ENCODE results near the gene COMMD10. TPM values are rescaled to one million over a fixed set of nuclear protein-coding genes. Genes with fewer than 3 reads are reported as not detected.

COMMD10 gene
- total and polyA plus RNA-seq, 2 experiments from 2014 or later: 37.7 to 52.2 TPM

DNA sequence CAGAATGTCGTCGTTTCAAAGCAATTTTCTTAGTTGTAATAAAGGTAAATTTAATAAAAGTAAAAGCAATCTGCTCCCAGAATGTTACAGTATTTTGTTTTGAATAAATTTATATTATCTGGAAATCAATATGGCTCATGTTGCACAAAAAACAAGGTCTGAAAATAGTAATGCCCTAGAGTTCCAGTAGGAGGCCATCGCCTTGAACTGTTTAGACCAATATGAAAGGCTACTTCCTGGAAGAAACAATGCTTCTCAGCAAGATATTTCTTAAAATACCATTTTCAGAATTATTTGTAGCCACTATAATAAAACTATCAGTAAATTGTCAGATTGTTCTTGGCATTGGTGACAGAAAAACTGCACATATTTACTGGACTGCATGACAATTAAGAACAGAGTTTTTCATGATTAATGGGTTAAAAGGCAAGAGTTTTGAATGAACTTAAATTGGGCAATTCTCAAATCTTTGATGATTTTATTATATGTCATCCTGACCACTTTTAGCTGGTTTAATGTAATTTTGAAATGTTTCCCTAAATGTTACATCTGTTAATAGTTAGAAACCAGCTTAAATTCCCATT lies 153.2 kb downstream of the COMMD10 start:
- no peak overlapping the region for H2AFZ ChIP-seq
- no peaks in the 10 kb centered on the region for H3K4me1 ChIP-seq (ENCODE audit: insufficient read depth)
- H3K4me3 ChIP-seq: no peak overlapping the region
- no peaks in the 10 kb centered on the region for H3K27me3 ChIP-seq
- TF ChIP-seq, protein P1, sequence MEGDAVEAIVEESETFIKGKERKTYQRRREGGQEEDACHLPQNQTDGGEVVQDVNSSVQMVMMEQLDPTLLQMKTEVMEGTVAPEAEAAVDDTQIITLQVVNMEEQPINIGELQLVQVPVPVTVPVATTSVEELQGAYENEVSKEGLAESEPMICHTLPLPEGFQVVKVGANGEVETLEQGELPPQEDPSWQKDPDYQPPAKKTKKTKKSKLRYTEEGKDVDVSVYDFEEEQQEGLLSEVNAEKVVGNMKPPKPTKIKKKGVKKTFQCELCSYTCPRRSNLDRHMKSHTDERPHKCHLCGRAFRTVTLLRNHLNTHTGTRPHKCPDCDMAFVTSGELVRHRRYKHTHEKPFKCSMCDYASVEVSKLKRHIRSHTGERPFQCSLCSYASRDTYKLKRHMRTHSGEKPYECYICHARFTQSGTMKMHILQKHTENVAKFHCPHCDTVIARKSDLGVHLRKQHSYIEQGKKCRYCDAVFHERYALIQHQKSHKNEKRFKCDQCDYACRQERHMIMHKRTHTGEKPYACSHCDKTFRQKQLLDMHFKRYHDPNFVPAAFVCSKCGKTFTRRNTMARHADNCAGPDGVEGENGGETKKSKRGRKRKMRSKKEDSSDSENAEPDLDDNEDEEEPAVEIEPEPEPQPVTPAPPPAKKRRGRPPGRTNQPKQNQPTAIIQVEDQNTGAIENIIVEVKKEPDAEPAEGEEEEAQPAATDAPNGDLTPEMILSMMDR (IDR thresholded peaks at IDR 0.05; ENCODE audit: poor library complexity): peak; percentile 21
- TF ChIP-seq EZH2phosphoT487 (IDR thresholded peaks at IDR 0.05; ENCODE audit: low read depth, severe bottlenecking, unreplicated experiment): no peak
- H3K36me3 ChIP-seq (replicated peaks; ENCODE audit: insufficient read depth, low read depth): no peaks in the 10 kb centered on the region
- no peaks in the 10 kb centered on the region for H3K9me3 ChIP-seq (ENCODE audit: low read depth)
- no peak for DNase-seq (ENCODE audit: low spot score)
- WGBS (ENCODE audit: low lambda C conversion rate, missing lambda C conversion rate): 92% methylated on average over 3 of the region's 3 CpGs
- H3K9me2 ChIP-seq (replicated peaks; ENCODE audit: insufficient read depth): no peaks in the 10 kb centered on the region
- H3K79me2 ChIP-seq: no peaks in the 10 kb centered on the region
- no peak overlapping the region for H3K4me2 ChIP-seq
- no peak overlapping the region for H3K27ac ChIP-seq
- no peaks in the 10 kb centered on the region for H4K20me1 ChIP-seq (ENCODE audit: insufficient read depth, poor library complexity, severe bottlenecking)

DNA sequence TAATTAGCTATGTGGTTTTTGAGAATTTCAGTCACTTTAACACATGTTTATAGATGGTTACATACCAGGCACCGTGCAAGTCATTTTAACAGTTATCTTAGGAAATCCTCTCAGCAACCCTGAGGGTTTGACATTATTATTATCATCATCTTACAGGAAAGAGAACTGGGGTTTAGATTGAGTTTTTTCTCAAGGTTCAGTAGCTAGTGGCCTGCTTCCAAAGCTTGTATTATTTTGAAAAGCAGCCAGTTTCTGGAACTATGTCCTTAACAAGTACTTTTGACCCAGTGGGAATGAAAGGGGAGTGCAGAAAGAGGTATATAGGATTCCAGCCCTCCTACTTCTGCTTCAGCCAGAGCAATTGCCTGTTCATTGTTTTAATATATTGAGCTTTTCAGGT lies 157.5 kb downstream of the COMMD10 start:
- WGBS (ENCODE audit: low lambda C conversion rate, missing lambda C conversion rate): 52% methylated on average over 1 of the region's 1 CpG
- Histone ChIP-seq H3K79me2 (no peaks in the 10 kb centered on the region), H3K9me2 (replicated peaks; ENCODE audit: insufficient read depth) (no peaks in the 10 kb centered on the region), H3K4me1 (ENCODE audit: insufficient read depth) (no peaks in the 10 kb centered on the region), H4K20me1 (ENCODE audit: insufficient read depth, poor library complexity, severe bottlenecking) (no peaks in the 10 kb centered on the region), H3K4me2 (no peak overlapping the region), H3K27ac (no peak overlapping the region), H2AFZ (no peak overlapping the region), H3K4me3 (no peak overlapping the region), H3K36me3 (replicated peaks; ENCODE audit: insufficient read depth, low read depth) (no peaks in the 10 kb centered on the region), H3K27me3 (no peaks in the 10 kb centered on the region), H3K9me3 (ENCODE audit: low read depth) (peaks cover 4% of the 10 kb centered on the region)
- TF ChIP-seq EZH2phosphoT487 (IDR thresholded peaks at IDR 0.05; ENCODE audit: low read depth, severe bottlenecking, unreplicated experiment) (no peak), EZH2 (IDR thresholded peaks at IDR 0.05; ENCODE audit: borderline replicate concordance) (no peak)
- TF ChIP-seq, protein P1 (IDR thresholded peaks at IDR 0.05; ENCODE audit: poor library complexity): no peak
- DNase-seq (ENCODE audit: low spot score): no peak

DNA sequence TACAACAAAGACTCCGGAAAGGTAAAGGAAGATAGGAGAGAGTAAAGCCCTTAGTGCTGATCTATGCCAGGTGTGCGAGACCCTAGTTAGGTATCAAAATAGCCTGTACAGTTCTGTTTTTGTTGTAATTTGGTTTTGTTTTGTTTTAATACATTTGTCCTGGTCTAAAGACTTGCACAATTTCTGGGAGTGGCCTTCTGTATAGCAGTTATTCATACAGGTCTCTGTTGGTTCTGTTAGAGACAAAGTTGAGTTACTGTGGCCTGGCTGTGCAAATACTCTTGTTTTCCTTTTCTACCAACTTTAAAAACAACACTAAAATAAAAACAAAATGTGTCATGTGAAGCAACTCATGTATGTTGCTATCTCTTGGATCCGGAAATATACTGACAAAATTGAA lies 163.6 kb downstream of the COMMD10 start:
- H3K36me3 ChIP-seq (replicated peaks; ENCODE audit: insufficient read depth, low read depth): no peaks in the 10 kb centered on the region
- WGBS (ENCODE audit: low lambda C conversion rate, missing lambda C conversion rate): 98% methylated on average over 3 of the region's 3 CpGs
- no peaks in the 10 kb centered on the region for H3K9me2 ChIP-seq (replicated peaks; ENCODE audit: insufficient read depth)
- H3K79me2 ChIP-seq: no peaks in the 10 kb centered on the region
- no peak overlapping the region for H3K4me3 ChIP-seq
- DNase-seq (ENCODE audit: low spot score): no peak
- H3K4me2 ChIP-seq: no peak overlapping the region
- peaks cover 4% of the 10 kb centered on the region for H3K9me3 ChIP-seq (ENCODE audit: low read depth)
- H2AFZ ChIP-seq: no peak overlapping the region
- TF ChIP-seq EZH2phosphoT487 (IDR thresholded peaks at IDR 0.05; ENCODE audit: low read depth, severe bottlenecking, unreplicated experiment) (no peak), EZH2 (IDR thresholded peaks at IDR 0.05; ENCODE audit: borderline replicate concordance) (no peak)
- TF ChIP-seq, protein P1 (IDR thresholded peaks at IDR 0.05; ENCODE audit: poor library complexity): no peak
- H4K20me1 ChIP-seq (ENCODE audit: insufficient read depth, poor library complexity, severe bottlenecking): no peaks in the 10 kb centered on the region
- H3K27ac ChIP-seq: no peak overlapping the region
- no peaks in the 10 kb centered on the region for H3K4me1 ChIP-seq (ENCODE audit: insufficient read depth)
- no peaks in the 10 kb centered on the region for H3K27me3 ChIP-seq

DNA sequence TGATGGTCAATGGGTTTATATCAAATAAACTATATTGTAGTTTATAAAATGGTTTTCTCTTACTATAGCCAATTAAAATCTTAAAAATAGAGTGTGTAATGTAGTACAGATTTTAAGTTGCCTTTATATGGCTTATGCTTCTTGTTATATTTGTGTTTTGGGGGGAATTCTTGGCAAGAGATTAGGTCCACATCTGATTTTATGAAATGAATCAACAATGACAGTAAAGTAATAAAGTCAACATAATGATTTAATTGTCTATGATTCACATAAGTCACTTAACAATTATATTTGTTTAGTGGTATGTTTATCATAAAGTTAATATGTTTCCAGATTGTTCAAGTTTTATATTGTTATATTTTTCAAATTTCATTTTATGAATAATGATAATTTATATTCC lies 164.8 kb downstream of the COMMD10 start:
- Histone ChIP-seq H3K79me2 (no peaks in the 10 kb centered on the region), H3K36me3 (replicated peaks; ENCODE audit: insufficient read depth, low read depth) (no peaks in the 10 kb centered on the region), H3K4me3 (no peak overlapping the region), H3K9me3 (ENCODE audit: low read depth) (peaks cover 4% of the 10 kb centered on the region), H3K27ac (no peak overlapping the region), H4K20me1 (ENCODE audit: insufficient read depth, poor library complexity, severe bottlenecking) (no peaks in the 10 kb centered on the region), H3K27me3 (no peaks in the 10 kb centered on the region), H2AFZ (no peak overlapping the region), H3K4me1 (ENCODE audit: insufficient read depth) (no peaks in the 10 kb centered on the region), H3K4me2 (no peak overlapping the region), H3K9me2 (replicated peaks; ENCODE audit: insufficient read depth) (no peaks in the 10 kb centered on the region)
- no peak for DNase-seq (ENCODE audit: low spot score)
- TF ChIP-seq, protein P1 (IDR thresholded peaks at IDR 0.05; ENCODE audit: poor library complexity): no peak
- TF ChIP-seq EZH2 (IDR thresholded peaks at IDR 0.05; ENCODE audit: borderline replicate concordance) (no peak), EZH2phosphoT487 (IDR thresholded peaks at IDR 0.05; ENCODE audit: low read depth, severe bottlenecking, unreplicated experiment) (no peak)

All from hepatocyte (in vitro differentiated cells).